Neural crest cell (in vitro differentiated cells): ENCODE data around the gene ZNF48. TPM values are rescaled to one million over a fixed set of nuclear protein-coding genes. Genes with fewer than 3 reads are reported as not detected.

Source experiments
- DNase-seq: peaks from one replicate; pipeline ENCODE4 v3.0.0; 2021; ENCODE audit warnings: low read depth, mixed read lengths, low spot score
- H3K27ac Mint-ChIP-seq: one replicate; pipeline ENCODE4 v1.8.0; 2021; ENCODE audit warnings: mild to moderate bottlenecking, mixed read lengths; ENCODE audit not compliant: unreplicated experiment
- H3K27me3 Mint-ChIP-seq: 2 replicates; pipeline ENCODE4 v1.8.0; 2021; ENCODE audit warnings: low read depth, mild to moderate bottlenecking, mixed read lengths
- H3K36me3 Mint-ChIP-seq: 2 replicates; pipeline ENCODE4 v1.8.0; 2021; ENCODE audit warnings: low read depth, mild to moderate bottlenecking, mixed read lengths
- H3K4me1 Mint-ChIP-seq: 2 replicates; pipeline ENCODE4 v1.8.0; 2021; ENCODE audit warnings: mixed read lengths
- H3K4me3 Mint-ChIP-seq: one replicate; pipeline ENCODE4 v1.8.0; 2021; ENCODE audit warnings: mild to moderate bottlenecking, mixed read lengths
- H3K9me3 Mint-ChIP-seq: 2 replicates; pipeline ENCODE4 v1.8.0; 2021; ENCODE audit warnings: mixed read lengths
- total RNA-seq: library from RNA; stranded (reverse); gene quantifications from 2 replicates; pipeline ENCODE4 v1.2.1, GENCODE V29; 2021
- TF ChIP-seq, protein P1 (sequence below): fragments of 200-600 bp; sonication (generic); conservative IDR thresholded peaks from 2 replicates; pipeline ENCODE4 v1.5.0; 2021; ENCODE audit warnings: antibody characterized with exemption, mild to moderate bottlenecking

The ZNF48 gene
- total RNA-seq, 1 donor from 2014 or later: 60.9 TPM

DNA sequence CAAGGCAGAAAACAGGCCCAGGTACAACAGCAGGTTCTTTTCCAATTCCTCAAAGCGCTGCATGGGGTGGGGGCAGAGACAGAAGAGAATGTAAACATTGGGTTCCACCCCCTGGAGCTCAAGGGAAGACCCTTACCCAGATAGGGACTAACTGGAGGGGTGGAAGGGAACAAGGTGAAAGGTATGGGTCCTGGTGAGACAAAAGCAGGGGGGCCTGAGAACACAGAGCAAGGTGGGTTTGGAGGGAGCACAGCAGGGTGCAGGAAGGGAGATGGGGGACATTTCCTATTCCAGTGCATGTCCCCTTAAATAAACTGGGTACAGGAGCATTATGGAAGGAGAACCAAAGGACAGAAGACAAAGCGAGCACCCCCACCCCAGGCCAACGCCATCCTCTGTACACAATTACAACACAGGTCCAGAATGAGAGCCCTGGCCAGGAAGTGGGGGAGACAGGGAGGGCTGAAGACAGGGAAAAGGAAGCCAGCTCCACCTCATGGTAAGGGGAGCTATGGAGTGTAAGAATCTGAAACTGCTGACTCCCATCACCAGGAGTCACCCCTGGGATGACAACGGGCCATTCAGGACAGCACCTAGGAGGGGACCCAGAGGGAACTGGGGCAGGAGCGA, 38.0 kb upstream of the ZNF48 start:
- Mint-ChIP-seq H3K9me3 (no peaks in the 10 kb centered on the region), H3K27me3 (no peaks in the 10 kb centered on the region), H3K27ac (no peak overlapping the region), H3K4me3 (no peak overlapping the region), H3K4me1 (peaks cover 22% of the 10 kb centered on the region), H3K36me3 (peaks cover 4% of the 10 kb centered on the region)
- TF ChIP-seq, protein P1, sequence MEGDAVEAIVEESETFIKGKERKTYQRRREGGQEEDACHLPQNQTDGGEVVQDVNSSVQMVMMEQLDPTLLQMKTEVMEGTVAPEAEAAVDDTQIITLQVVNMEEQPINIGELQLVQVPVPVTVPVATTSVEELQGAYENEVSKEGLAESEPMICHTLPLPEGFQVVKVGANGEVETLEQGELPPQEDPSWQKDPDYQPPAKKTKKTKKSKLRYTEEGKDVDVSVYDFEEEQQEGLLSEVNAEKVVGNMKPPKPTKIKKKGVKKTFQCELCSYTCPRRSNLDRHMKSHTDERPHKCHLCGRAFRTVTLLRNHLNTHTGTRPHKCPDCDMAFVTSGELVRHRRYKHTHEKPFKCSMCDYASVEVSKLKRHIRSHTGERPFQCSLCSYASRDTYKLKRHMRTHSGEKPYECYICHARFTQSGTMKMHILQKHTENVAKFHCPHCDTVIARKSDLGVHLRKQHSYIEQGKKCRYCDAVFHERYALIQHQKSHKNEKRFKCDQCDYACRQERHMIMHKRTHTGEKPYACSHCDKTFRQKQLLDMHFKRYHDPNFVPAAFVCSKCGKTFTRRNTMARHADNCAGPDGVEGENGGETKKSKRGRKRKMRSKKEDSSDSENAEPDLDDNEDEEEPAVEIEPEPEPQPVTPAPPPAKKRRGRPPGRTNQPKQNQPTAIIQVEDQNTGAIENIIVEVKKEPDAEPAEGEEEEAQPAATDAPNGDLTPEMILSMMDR: no peak
- DNase-seq: no peak

DNA sequence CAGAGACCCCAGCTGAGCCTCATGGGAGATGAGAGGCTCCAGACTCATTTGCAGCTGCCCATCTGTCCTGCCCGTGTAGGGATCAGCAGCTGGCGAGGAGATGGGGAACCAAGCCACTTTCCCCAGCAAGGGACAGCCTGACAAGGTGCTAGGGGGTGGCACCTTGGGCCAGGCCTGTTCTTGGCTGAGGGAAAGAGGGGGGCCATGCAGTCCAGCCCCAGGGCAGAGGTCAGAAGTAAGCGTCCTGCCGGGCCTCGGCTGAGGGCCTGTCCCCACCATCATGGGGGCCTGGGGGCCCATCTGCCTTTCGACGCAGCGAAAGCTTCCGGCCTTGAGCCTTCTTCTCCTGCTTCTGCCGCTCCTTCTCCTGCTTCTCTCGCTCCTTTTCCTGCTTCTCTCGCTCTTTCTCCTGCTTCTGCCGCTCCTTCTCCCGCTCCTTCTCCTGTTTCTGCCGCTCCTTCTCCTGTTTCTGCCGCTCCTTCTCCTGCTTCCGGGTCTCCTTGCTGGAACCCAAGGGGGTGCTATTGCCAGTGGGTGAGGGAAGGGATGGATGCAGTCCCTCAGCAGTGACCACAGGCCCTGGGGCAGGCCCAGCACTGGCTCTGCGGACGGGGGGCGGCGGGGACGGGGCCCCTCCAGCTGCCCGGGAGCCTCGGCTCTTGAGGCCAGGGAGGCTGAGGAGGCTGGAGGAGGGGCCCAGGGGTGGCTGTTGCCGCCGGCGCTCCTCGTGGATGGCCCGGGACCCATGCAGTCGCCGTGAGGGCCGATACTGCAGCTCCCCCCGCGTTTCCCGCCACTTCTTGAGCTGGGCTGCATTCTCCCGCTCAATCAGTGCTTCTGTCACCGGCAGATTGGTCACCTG, 37.3 kb upstream of the ZNF48 start:
- TF ChIP-seq, protein P1: no peak
- Mint-ChIP-seq H3K4me3 (no peak overlapping the region), H3K27me3 (no peaks in the 10 kb centered on the region), H3K27ac (no peak overlapping the region), H3K9me3 (no peaks in the 10 kb centered on the region), H3K36me3 (peaks cover 8% of the 10 kb centered on the region), H3K4me1 (peaks cover 22% of the 10 kb centered on the region)
- DNase-seq: no peak

DNA sequence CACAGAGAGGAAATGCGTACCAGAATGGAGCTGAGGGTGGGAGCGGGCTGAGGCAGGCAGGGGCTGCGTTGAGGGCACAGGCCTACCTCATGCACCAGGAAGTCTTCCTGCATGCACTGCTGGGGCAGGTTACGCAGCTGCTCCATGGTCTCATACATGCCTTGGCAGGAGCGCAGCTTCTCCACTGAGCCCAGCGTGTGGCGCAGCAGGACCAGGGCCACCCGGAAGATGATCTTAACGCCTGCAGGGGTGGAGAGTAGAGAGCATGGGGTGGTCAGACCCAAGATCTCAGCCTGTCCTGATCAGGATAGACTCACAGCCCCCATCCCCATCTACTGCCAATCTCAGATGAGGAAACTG, 36.7 kb upstream of the ZNF48 start:
- Mint-ChIP-seq H3K4me3 (no peak overlapping the region), H3K27me3 (no peaks in the 10 kb centered on the region), H3K9me3 (no peaks in the 10 kb centered on the region), H3K36me3 (peaks cover 10% of the 10 kb centered on the region), H3K4me1 (peaks cover 22% of the 10 kb centered on the region), H3K27ac (no peak overlapping the region)
- no peak for DNase-seq
- TF ChIP-seq, protein P1: no peak

DNA sequence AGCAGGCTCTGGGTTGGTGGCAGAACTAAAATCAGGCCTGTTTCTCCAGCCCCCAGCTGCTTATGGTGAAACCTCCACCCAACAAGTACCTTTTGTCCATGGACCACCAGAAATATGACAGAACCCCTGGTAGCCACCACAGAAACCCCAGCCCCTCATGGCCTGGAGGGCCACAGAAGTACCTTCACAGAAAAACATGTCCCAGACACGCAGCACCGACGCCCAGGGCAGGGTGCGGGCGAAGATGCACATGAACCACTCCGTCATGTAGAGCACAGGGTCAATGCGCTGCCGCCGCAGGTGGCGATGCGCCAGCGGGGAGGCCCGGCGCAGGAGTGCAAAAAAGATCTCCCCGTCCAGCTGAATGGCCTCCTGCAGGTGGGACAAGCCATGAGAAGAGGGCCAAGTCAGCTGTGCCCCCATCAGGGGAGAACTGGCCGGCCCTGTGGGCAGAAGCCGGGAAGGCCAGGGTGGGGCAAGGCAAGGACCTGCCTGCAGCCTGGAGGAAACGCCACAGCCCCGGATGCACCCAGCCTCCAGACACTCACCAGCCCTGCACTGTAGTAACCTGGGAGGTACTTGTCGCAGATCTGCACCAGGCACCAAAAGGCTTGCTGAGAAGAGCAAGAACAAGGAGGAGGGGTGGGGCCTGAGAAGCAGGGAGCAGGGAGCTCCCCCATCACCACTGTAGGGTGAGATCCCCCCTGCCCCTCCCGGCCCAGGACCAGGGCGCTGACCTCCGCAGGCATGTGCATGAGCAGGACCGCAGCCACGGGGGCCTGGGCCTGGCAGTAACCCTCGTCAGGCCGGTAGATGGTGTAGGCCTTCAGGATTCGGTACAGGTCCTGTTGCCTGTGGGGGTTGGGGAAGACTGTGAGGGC, 36.0 kb upstream of the ZNF48 start:
- Mint-ChIP-seq H3K4me1 (peaks cover 18% of the 10 kb centered on the region), H3K4me3 (no peak overlapping the region), H3K36me3 (peaks cover 10% of the 10 kb centered on the region), H3K27me3 (no peaks in the 10 kb centered on the region), H3K27ac (peak overlapping the region; percentile 12), H3K9me3 (no peaks in the 10 kb centered on the region)
- TF ChIP-seq, protein P1: no peak
- DNase-seq: no peak

DNA sequence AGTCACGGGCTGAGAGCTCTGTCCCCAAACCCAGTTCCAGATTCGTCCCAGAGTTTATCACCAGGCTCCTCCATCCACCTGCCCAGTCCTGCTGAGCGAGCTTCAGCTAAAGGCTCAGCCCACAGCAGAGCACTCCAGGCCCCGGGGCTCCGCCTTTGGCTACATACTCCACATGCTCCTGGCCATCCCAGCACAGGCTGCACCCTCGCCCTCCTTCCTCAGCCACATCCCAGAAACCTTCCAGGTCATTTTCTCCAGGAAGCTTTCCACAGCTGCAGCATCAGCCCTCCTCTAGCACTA, 35.4 kb upstream of the ZNF48 start:
- H3K36me3 Mint-ChIP-seq: peaks cover 10% of the 10 kb centered on the region
- no peak for DNase-seq
- H3K9me3 Mint-ChIP-seq: no peaks in the 10 kb centered on the region
- H3K4me1 Mint-ChIP-seq: peaks cover 13% of the 10 kb centered on the region
- TF ChIP-seq, protein P1: no peak
- peak overlapping the region; percentile 38 for H3K4me3 Mint-ChIP-seq
- H3K27ac Mint-ChIP-seq: no peak overlapping the region
- no peaks in the 10 kb centered on the region for H3K27me3 Mint-ChIP-seq
